Measurements from ENCODE around the gene S100A13.
"Not testable (repeated sequence)": the region's sequence is repeated elsewhere in the genome, so short reads cannot be mapped to it uniquely, and the experiment has no call there.

S100A13 gene

GRCh38 chr1:153599847-153600246 lies 27.5 kb downstream of the S100A13 start:
- DNase-seq, result no peak

GRCh38 chr1:153598309-153599172 lies 28.8 kb downstream of the S100A13 start:
- no peak for DNase-seq

DNA sequence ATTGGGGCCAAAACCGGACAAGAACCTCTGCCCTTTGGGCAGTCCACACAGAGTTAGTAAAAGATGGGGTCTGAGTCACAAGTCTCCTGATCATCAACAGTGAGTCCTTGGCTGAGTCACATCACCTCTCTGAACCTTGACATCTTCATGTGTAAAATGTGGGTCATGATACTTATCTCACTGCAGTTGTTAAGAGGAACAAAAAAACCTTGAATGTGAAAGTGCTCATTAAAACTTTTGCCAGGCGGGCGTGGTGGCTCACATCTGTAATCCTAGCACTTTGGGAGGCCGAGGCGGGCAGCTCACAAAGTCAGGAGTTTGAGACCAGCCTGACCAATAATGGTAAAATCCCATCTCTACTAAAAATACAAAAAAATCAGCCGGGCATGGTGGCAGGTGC lies 30.1 kb downstream of the S100A13 start:
- peak in 1 of 2 experiments; percentile 22 for DNase-seq

DNA sequence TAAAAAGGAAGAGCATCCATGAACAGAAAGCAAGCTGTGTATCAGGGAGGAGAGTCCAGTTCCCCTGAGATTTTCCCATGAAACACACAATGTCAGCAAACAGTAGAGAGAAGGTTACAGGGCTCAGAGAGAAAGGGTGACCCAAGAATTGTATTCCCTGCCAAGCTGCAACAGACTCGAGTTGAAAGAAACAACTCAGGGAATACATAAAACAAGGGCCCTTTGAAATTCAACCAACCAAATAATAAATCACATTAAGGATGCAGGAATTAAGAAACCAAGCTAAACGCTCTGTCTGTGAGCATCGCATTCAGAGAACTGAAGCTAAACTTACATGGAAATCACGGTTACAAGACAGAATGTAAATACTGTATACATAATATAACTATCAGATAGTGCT lies 34.6 kb downstream of the S100A13 start:
- DNase-seq, result no peak

DNA sequence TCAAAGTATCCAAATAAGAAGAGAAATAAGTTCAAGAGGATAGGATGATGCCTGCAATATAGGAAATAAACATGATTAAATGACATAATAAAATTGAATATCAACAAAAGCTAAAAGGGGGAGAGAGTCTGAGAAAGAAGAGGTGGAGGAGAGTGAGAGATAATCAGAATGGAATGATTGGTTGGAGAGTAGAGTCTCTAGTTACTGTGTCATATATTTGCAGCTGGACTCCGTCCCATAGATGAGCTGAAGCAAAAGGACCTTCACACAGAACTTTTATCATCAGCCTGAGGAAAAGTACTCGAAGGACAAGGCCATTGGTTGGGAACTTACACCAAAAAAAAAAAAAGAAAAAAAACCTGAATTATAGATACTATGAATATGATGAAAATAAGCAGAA lies 38.8 kb downstream of the S100A13 start:
- DNase-seq, result no peak

GRCh38 chr1:153588033-153588432 lies 39.3 kb downstream of the S100A13 start:
- DNase-seq, result not testable (repeated sequence)

DNA sequence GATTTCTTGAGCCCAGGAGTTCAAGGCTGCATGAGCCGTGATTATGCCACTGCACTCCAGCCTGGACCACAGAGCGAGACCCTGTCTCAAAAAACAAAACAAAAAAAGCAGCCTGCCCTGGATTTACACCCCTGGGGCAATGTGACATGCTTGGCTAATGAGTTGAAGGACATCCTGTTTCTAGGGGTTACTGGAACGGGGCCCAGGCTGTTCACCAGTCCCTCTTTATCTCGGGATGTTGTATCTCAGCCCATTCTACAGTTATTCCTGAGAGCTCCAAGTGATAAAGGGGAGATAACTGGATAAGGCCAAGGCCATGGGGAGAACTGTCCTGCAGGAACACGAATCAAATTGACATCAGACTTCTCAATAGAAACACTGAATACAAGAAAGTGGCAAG lies 40.0 kb downstream of the S100A13 start:
- DNase-seq, result no peak

DNA sequence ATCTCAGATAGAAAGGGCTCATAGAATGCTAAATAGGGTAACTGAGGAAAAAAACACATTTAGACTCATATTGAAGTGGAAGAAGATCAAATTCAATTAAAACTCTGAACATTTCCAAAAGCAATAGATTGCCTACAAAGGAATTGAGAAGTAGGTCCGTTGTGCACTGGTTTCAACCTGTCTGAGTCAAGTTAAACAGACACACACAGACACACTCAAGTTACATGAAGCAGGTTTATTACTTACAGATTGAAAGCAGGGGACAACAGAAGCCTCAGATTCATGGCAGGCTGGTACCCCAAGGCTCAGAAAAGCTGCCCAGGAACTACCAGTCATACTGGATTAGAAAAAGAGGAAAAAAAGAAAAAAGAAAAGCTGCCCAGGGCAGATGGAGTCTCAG lies 41.0 kb downstream of the S100A13 start:
- no peak for DNase-seq

DNA sequence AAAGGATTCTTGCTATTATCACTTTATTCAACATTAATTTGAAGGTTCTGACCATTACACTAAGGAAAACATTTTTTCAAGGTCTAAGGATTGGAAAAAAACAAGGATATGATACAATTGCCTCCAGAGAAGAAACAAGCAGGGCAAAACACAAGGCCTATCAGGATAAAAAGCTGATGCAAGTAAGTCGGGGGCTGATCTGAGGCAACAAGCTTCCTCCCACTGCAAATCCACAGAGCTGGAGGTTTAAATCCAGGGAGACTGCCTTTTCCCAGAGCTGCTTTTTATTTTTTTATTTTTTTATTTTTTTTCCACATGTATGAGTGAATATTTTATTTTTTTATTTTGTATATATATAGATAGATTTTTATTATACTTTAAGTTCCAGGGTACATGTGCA lies 42.3 kb downstream of the S100A13 start:
- no peak for DNase-seq

- DNase-seq, result no peak
Measured at GRCh38 chr1:153583976-153584375, 43.3 kb downstream of the S100A13 start.

DNA sequence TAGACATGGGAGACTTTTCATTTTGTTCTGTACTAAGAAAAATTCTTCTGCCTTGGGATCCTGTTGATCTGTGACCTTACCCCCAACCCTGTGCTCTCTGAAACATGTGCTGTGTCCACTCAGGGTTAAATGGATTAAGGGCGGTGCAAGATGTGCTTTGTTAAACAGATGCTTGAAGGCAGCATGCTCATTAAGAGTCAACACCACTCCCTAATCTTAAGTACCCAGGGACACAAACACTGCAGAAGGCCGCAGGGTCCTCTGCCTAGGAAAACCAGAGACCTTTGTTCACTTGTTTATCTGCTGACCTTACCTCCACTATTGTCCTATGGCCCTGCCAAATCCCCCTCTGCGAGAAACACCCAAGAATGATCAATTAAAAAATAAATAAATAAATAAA lies 43.8 kb downstream of the S100A13 start:
- not testable (repeated sequence) for DNase-seq

GRCh38 chr1:153582836-153583235 lies 44.5 kb downstream of the S100A13 start:
- DNase-seq, result not testable (repeated sequence)

DNA sequence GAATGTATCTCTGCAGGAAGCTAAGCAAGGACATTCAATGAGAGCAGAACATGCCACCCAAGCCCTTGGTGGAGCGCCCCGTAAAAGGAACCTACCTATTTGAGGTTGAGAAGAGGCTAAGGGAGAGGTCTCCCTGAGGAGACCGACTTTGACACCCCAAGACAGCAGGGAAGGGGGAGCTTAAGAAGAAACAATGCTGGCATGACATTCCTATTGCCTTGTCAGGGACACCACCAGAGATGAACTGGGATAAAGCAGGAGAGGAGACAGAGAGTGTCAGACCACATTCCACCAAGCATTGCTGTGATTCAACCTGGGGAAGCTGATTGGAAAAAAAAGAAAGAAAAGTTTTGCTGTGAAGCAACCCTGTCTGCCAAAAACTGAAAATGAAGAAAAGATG lies 48.4 kb downstream of the S100A13 start:
- DNase-seq, result no peak

DNA sequence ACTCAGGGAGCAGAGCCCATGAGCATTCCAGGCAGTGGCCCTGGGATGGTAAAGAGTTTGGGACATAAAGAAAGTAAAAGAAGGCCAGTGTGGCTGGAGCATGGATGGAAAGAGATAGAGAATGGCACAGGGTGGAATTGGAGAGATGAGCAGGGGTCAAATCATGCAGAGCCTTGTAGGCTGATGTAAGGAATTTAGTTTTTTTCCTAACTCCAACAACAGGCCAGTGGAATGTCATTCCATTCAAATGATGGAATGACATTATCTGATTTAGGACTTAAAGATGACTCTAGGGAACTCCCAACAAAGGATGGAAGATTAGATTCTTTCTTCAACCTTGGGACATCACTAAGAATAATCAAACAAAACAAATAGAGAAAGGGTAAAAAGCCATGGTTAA lies 48.8 kb downstream of the S100A13 start:
- DNase-seq, result no peak

DNA sequence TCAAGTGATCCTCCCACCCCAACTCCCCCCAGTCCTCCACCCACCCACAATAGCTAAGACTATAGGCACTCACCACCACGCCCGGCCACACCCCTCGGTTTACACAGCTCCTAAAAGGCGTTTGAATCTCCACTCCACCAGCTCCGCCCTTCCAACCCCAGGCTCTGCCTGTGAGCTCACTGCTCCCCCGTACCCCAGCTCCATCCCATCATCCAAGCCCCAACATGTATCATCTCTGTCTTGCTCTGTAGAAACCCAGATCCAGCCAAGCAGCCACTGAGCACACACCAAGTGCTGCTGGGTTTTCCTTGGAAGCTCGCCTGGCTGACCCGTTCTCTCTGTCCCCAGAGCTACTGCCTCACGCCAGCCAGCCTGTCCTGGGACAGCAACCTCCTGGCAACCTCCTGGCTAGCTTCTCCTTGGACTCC lies 49.7 kb downstream of the S100A13 start:
- no peak for DNase-seq

GRCh38 chr1:153577138-153577537 lies 50.2 kb downstream of the S100A13 start:
- no peak for DNase-seq

- DNase-seq, result not testable (repeated sequence)
Measured at GRCh38 chr1:153575497-153575896, 51.8 kb downstream of the S100A13 start.

GRCh38 chr1:153575081-153575491 lies 52.2 kb downstream of the S100A13 start:
- not testable (repeated sequence) for DNase-seq

DNA sequence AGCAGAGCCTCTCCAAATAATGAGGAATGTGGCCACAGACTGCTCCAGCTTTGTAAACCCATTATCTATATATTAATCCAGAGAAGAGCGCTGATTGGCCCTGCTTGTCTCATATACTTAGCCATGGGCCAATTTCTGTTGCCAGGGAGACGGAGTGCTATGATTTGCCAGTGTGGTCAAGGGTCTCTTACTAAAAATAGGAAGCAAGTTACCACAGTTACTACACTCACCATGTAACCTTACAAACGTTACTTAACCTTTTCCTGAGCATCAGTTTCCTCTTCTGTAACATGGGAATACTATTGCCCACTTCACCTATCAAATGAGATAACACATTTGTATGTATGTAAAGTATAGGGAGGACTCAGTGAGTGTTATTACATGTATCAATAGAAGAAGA lies 54.0 kb downstream of the S100A13 start:
- no peak for DNase-seq

DNA sequence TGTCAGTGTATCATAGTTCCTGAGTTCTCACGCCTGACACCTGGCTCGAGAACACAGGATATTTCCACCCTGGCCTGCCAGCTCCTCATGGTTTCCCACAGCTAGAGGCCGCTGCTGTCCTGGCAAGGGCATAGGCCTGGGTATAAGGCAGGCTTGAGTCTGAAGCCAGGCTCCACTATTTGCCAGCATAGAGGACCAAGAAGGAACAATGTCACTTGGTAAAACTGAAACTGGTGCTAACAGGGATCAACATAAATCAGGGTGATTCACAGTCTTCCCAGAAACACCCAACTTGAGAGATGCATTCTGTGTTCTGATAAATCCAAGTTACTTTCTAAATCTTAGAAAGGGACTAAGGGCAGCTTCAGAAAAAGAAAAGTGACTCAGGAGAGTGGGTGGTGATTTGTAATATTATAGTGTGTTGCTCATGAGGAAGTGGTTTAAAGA lies 54.7 kb downstream of the S100A13 start:
- peak; percentile 73 to 77 for DNase-seq

GRCh38 chr1:153571706-153572105 lies 55.6 kb downstream of the S100A13 start:
- no peak for DNase-seq

DNA sequence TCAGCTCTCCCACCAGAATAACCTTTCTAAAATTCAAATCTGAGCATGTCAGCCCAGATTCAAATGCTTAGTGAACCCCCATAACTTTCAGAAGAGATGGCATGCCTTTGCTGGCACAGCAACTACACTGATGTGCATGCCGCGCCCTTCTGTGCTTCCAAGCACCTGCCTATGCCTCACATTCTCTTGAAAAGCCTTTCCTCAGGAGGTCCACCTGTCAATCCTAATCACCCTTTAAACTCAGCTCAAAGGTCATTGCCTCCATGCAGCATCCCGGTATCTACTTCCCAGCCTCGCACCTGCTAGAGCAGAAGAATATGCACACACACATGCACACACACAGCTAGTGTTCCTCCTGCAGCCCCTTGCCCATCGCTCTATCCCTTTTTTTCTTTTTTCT lies 56.4 kb downstream of the S100A13 start:
- no peak for DNase-seq

DNA sequence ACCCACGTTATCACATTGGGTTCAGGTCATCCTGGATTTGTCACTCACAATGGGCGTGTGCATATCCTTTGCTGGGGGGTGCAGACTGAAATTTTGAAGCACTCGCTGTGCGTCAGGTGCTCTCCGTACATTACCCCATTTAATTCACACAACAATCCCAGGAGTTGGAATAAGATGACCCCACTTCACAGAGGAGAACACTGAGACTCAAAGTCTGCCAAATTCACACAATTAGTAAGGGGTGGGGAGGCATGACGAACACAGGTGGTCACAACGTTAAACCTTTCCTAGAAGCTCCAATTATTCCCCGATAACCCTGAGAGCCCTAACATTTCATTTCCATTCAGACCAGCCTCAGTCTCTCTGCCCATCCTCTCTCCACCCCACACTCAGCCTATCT lies 57.8 kb downstream of the S100A13 start:
- no peak for DNase-seq

Data from activated CD4-positive, alpha-beta T cell treated with anti-CD3 and anti-CD28 coated beads, Interleukin-2, amount 50 U/mL, for 48 hours (primary cell).